ENCODE measurements around the gene VPS16.

The VPS16 gene

GRCh38 chr20:2864626-2865025, 24.1 kb downstream of the VPS16 start:
- H3K27me3 ChIP-seq, result no peaks in the 10 kb centered on the region
- peaks cover 76% of the 10 kb centered on the region for H3K36me3 ChIP-seq

GRCh38 chr20:2865101-2865500, 24.6 kb downstream of the VPS16 start:
- no peaks in the 10 kb centered on the region for H3K27me3 ChIP-seq
- no peaks in the 10 kb centered on the region for H3K4me1 ChIP-seq (ENCODE audit: control insufficient read depth in 1 of 2, insufficient read depth in 1 of 2, low read depth in 1 of 2, low read length in 1 of 2)
- H3K27ac ChIP-seq, result no peak overlapping the region
- no peak overlapping the region for H3K4me3 ChIP-seq (ENCODE audit: low read depth in 1 of 2, low read length in 1 of 2)
- H3K36me3 ChIP-seq, result peaks cover 73% of the 10 kb centered on the region
- no peaks in the 10 kb centered on the region for H3K9me3 ChIP-seq
- no peak for TF ChIP-seq CTCF (IDR thresholded peaks at IDR 0.05)

More at GRCh38 chr20:2864626-2865025, 24.1 kb downstream of the VPS16 start:
- Histone ChIP-seq H3K4me1 (ENCODE audit: control insufficient read depth in 1 of 2, insufficient read depth in 1 of 2, low read depth in 1 of 2, low read length in 1 of 2) (no peaks in the 10 kb centered on the region), H3K9me3 (no peaks in the 10 kb centered on the region), H3K4me3 (ENCODE audit: low read depth in 1 of 2, low read length in 1 of 2) (no peak overlapping the region), H3K27ac (no peak overlapping the region)
- no peak for TF ChIP-seq CTCF (IDR thresholded peaks at IDR 0.05)

- Histone ChIP-seq H3K27ac (no peak overlapping the region), H3K36me3 (peaks cover 69% of the 10 kb centered on the region), H3K4me3 (ENCODE audit: low read depth in 1 of 2, low read length in 1 of 2) (no peak overlapping the region), H3K9me3 (no peaks in the 10 kb centered on the region), H3K27me3 (peaks cover 5% of the 10 kb centered on the region), H3K4me1 (ENCODE audit: control insufficient read depth in 1 of 2, insufficient read depth in 1 of 2, low read depth in 1 of 2, low read length in 1 of 2) (no peaks in the 10 kb centered on the region)
- no peak for TF ChIP-seq CTCF (IDR thresholded peaks at IDR 0.05)
Measured at GRCh38 chr20:2865630-2866029, 25.1 kb downstream of the VPS16 start.

- no peak for TF ChIP-seq CTCF (IDR thresholded peaks at IDR 0.05)
- H3K9me3 ChIP-seq, result no peaks in the 10 kb centered on the region
- H3K36me3 ChIP-seq, result peaks cover 62% of the 10 kb centered on the region
- H3K27me3 ChIP-seq, result peaks cover 11% of the 10 kb centered on the region
- no peak overlapping the region for H3K4me3 ChIP-seq (ENCODE audit: low read depth in 1 of 2, low read length in 1 of 2)
- no peaks in the 10 kb centered on the region for H3K4me1 ChIP-seq (ENCODE audit: control insufficient read depth in 1 of 2, insufficient read depth in 1 of 2, low read depth in 1 of 2, low read length in 1 of 2)
- no peak overlapping the region for H3K27ac ChIP-seq
Measured at GRCh38 chr20:2866236-2866635, 25.7 kb downstream of the VPS16 start.

GRCh38 chr20:2867081-2867864, 26.7 kb downstream of the VPS16 start:
- no peak overlapping the region for H3K27ac ChIP-seq
- H3K4me3 ChIP-seq (ENCODE audit: low read depth in 1 of 2, low read length in 1 of 2), result no peak overlapping the region
- H3K27me3 ChIP-seq, result peaks cover 21% of the 10 kb centered on the region
- no peak for TF ChIP-seq CTCF (IDR thresholded peaks at IDR 0.05)
- H3K4me1 ChIP-seq (ENCODE audit: control insufficient read depth in 1 of 2, insufficient read depth in 1 of 2, low read depth in 1 of 2, low read length in 1 of 2), result peaks cover 4 to 6% of the 10 kb centered on the region in 2 experiments
- peaks cover 52% of the 10 kb centered on the region for H3K36me3 ChIP-seq
- H3K9me3 ChIP-seq, result no peaks in the 10 kb centered on the region

Data from neutrophil (primary cell).